ENCODE data around the gene IRF9. TPM values are rescaled to one million over a fixed set of nuclear protein-coding genes. Genes with fewer than 3 reads are reported as not detected.

Gene IRF9
- total and polyA plus RNA-seq, 2 donors from 2014 or later: 88.9 to 141 TPM

GRCh38 chr14:24133735-24134134, 27.3 kb upstream of the IRF9 start:
- intact Hi-C loops (cut with DNase I): no loop called here

GRCh38 chr14:24135584-24135833, 25.6 kb upstream of the IRF9 start:
- Histone ChIP-seq H3K4me3 (ENCODE audit: low read length in 3 of 3) (peak overlapping the region; percentile 62 to 70 (median 67)), H3K36me3 (ENCODE audit: control insufficient read depth in 2 of 3, insufficient read depth in 3 of 3, low read length in 3 of 3) (peaks cover 0 to 23% (median 14%) of the 10 kb centered on the region in 3 donors), H3K9me3 (ENCODE audit: control insufficient read depth in 2 of 3, insufficient read depth in 1 of 3, low read length in 3 of 3) (no peaks in the 10 kb centered on the region), H3K27ac (ENCODE audit: low read depth in 2 of 2, low read length in 2 of 2) (peak overlapping the region; percentile 63 to 92), H3K9ac (ENCODE audit: low read length in 3 of 3) (peak overlapping the region in 2 of 3 donors; percentile 40 to 72), H3K4me1 (ENCODE audit: control insufficient read depth in 2 of 3, insufficient read depth in 2 of 3, low read depth in 1 of 3, low read length in 3 of 3) (peaks cover 0 to 43% (median 21%) of the 10 kb centered on the region in 3 donors), H3K27me3 (ENCODE audit: control insufficient read depth, insufficient read depth, low read length) (no peaks in the 10 kb centered on the region)
- DNase-seq: no peak
- TF ChIP-seq CTCF (IDR thresholded peaks at IDR 0.05; ENCODE audit: borderline replicate concordance, extremely low read depth, insufficient read depth): no peak
- intact Hi-C loops (cut with DNase I): no loop called here
- no peak for FAIRE-seq

More at GRCh38 chr14:24133735-24134134, 27.3 kb upstream of the IRF9 start:
- Histone ChIP-seq H3K9ac (ENCODE audit: low read length in 3 of 3) (no peak overlapping the region), H3K27ac (ENCODE audit: low read depth in 2 of 2, low read length in 2 of 2) (no peak overlapping the region), H3K36me3 (ENCODE audit: control insufficient read depth in 2 of 3, insufficient read depth in 3 of 3, low read length in 3 of 3) (peaks cover 0 to 16% (median 12%) of the 10 kb centered on the region in 3 donors), H3K4me1 (ENCODE audit: control insufficient read depth in 2 of 3, insufficient read depth in 2 of 3, low read depth in 1 of 3, low read length in 3 of 3) (peaks cover 0 to 39% (median 25%) of the 10 kb centered on the region in 3 donors), H3K9me3 (ENCODE audit: control insufficient read depth in 2 of 3, insufficient read depth in 1 of 3, low read length in 3 of 3) (no peaks in the 10 kb centered on the region), H3K4me3 (ENCODE audit: low read length in 3 of 3) (no peak overlapping the region), H3K27me3 (ENCODE audit: control insufficient read depth, insufficient read depth, low read length) (no peaks in the 10 kb centered on the region)
- no peak for FAIRE-seq
- no peak for DNase-seq
- no peak for TF ChIP-seq CTCF (IDR thresholded peaks at IDR 0.05; ENCODE audit: borderline replicate concordance, extremely low read depth, insufficient read depth)

- peak within 1 kb of the TSS; percentile 40 to 77 (median 72) for H3K9ac ChIP-seq (ENCODE audit: low read length in 3 of 3)
- intact Hi-C loops (cut with DNase I): no loop called here
- TF ChIP-seq CTCF (IDR thresholded peaks at IDR 0.05; ENCODE audit: borderline replicate concordance, extremely low read depth, insufficient read depth): no peak
- DNase-seq (peak; percentile 94 to 98 (median 96)), FAIRE-seq (no peak)
- no peaks in the 10 kb centered on the region for H3K9me3 ChIP-seq (ENCODE audit: control insufficient read depth in 2 of 3, insufficient read depth in 1 of 3, low read length in 3 of 3)
- no peaks in the 10 kb centered on the region for H3K27me3 ChIP-seq (ENCODE audit: control insufficient read depth, insufficient read depth, low read length)
- peak within 1 kb of the TSS; percentile 92 for H3K27ac ChIP-seq (ENCODE audit: low read depth in 2 of 2, low read length in 2 of 2)
- peak within 1 kb of the TSS; percentile 62 to 84 (median 67) for H3K4me3 ChIP-seq (ENCODE audit: low read length in 3 of 3)
- peaks cover 0 to 44% (median 16%) of the 10 kb centered on the region in 3 donors for H3K4me1 ChIP-seq (ENCODE audit: control insufficient read depth in 2 of 3, insufficient read depth in 2 of 3, low read depth in 1 of 3, low read length in 3 of 3)
- H3K36me3 ChIP-seq (ENCODE audit: control insufficient read depth in 2 of 3, insufficient read depth in 3 of 3, low read length in 3 of 3): peaks cover 0 to 23% (median 14%) of the 10 kb centered on the region in 3 donors
Measured at GRCh38 chr14:24135834-24136683, 25.0 kb upstream of the IRF9 start, which contains the start of gene PSME1. Gene PSME1, plus strand, starts transcription at chr14:24136194. Its CDS starts 69 bp downstream, at chr14:24136263.
